Right lobe of liver (tissue), 6 donors: Measurements from ENCODE around the gene RAB1A. TPM values are rescaled to one million over a fixed set of nuclear protein-coding genes. Genes with fewer than 3 reads are reported as not detected.

Experiments used
- ATAC-seq, 4 donors: fragments of 200-7000 bp; cut with Tn5 transposase; one replicate each; pipeline ENCODE4 v1.9.1; 2020; ENCODE audit warnings: mild to moderate bottlenecking in 4 of 4, moderate library complexity in 4 of 4
- DNase-seq, 3 donors: peaks; one replicate each; pipeline ENCODE4 v3.0.0-alpha.2; 2020
- H3K27ac ChIP-seq, 3 donors: fragments of 200-600 bp; one replicate each; pipeline ENCODE4 v1.8.0; 2022
- H3K27me3 ChIP-seq, 2 donors: fragments of 200-600 bp; one replicate each; pipeline ENCODE4 v1.8.0; 2022
- H3K36me3 ChIP-seq, 4 donors: fragments of 200-600 bp; sonication (generic) in 1 of 4; one replicate each; pipeline versions ENCODE4 v1.5.1 to v1.8.0; 2017 to 2022; ENCODE audit warnings: control low read depth in 1 of 4
- H3K4me1 ChIP-seq, 4 donors: fragments of 200-600 bp; sonication (generic) in 1 of 4; one replicate each; pipeline versions ENCODE4 v1.5.1 to v1.8.0; 2017 to 2022; ENCODE audit warnings: control low read depth in 1 of 4
- H3K4me3 ChIP-seq, 3 donors: fragments of 200-600 bp; one replicate each; pipeline ENCODE4 v1.8.0; 2022
- H3K9me3 ChIP-seq, 4 donors: fragments of 200-600 bp; sonication (generic) in 1 of 4; one replicate each; pipeline versions ENCODE4 v1.5.1 to v1.8.0; 2017 to 2022; ENCODE audit warnings: control low read depth in 1 of 4
- POLR2A ChIP-seq: fragments of 450-650 bp; IDR thresholded peaks from one replicate; pipeline ENCODE4 v1.6.1; 2017; ENCODE audit warnings: antibody characterized with exemption, mild to moderate bottlenecking
- WGBS: methylation state at CpG from one replicate; pipeline ENCODE4 v1.1.6; 2018; ENCODE audit warnings: low coverage, low lambda C conversion rate; ENCODE audit not compliant: insufficient coverage; ENCODE audit errors: missing lambda C conversion rate; 5-methylcytosine and 5-hydroxymethylcytosine counted together
- intact Hi-C, 2 donors: fragments of 100-400 bp; cut with DNase I; formaldehyde crosslinking; loops; one replicate each; pipeline versions ENCODE4 v1.11.2 to v1.14.1; 2022
- total RNA-seq, 6 experiments: library from RNA; depleted of rRNA in 2 of 6; stranded (reverse); fragments of >200 nt in 2 of 6; fragmentation: NEBNext Ultra II Directional in 3 of 6; extraction: Animal tissue kit (Norgen Biotek cat#: 25700) in 3 of 6; gene quantifications; one replicate each; pipeline versions ENCODE4 v1.1.0 to v1.2.4, GENCODE V29; 2016 to 2023
- TF ChIP-seq, protein P1 (sequence below), 4 donors: fragments of 200-600 bp in 3 of 4; fragments of 450-650 bp in 1 of 4; IDR thresholded peaks; one replicate each; pipeline versions ENCODE4 v1.5.1 to v1.8.0; 2016 to 2022; ENCODE audit warnings: antibody characterized with exemption in 4 of 4, mild to moderate bottlenecking in 2 of 4
- donor health status: DM: no; HTN: yes; CAD: no.
- donor health status: DM: no; HTN: no; CAD: no.
- donor health status: DM: no; HTN: no; CAD: no.
- donor health status: DM: no; HTN: yes; CAD: no.
- donor health status: DM: no; HTN: yes; CAD: no.

Gene RAB1A
- total RNA-seq, 6 experiments from 2014 or later: 65.0 to 119 (median 81.3) TPM

DNA sequence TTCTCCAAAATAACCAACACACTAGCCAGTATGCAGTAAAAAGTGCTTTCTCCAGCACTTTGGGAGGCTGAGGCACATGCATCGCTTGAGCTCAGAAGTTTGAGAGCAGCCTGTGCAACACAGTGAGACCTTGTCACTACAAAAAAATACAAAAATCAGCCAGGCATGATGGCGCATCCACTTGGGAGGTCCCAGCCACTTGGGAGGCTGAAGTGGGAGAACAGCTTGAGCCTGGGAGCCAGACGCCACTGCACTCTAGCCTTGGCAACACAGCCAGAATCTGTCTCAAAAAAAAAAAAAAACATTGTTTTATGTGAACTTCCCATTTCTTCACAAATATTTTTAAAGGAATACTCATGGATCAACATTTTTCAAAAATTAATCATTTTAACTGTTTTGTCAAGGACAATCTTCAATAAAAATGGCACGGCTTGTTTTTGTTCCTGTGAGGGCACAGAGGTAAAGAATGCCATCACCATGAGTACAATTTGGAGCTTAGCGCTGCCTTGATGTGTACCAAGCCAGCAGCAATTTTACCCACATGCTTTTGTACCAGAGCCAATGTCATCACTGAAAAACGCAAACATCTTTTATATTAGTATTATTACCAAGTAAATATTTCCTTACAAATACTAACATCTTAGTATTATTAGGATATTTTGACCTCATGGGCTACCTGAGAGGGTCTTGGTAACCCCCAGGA is 26.7 kb downstream of the RAB1A start:
- Histone ChIP-seq H3K27me3 (no peaks in the 10 kb centered on the region), H3K4me3 (no peak overlapping the region), H3K9me3 (no peaks in the 10 kb centered on the region), H3K4me1 (peaks cover 0 to 13% (median 5%) of the 10 kb centered on the region in 4 donors), H3K36me3 (peaks cover 0 to 49% (median 18%) of the 10 kb centered on the region in 4 donors), H3K27ac (no peak overlapping the region)
- peak in 1 of 4 donors; percentile 19 for ATAC-seq
- WGBS: 64% methylated on average over 4 of the region's 6 CpGs
- TF ChIP-seq POLR2A: no peak
- TF ChIP-seq, protein P1, sequence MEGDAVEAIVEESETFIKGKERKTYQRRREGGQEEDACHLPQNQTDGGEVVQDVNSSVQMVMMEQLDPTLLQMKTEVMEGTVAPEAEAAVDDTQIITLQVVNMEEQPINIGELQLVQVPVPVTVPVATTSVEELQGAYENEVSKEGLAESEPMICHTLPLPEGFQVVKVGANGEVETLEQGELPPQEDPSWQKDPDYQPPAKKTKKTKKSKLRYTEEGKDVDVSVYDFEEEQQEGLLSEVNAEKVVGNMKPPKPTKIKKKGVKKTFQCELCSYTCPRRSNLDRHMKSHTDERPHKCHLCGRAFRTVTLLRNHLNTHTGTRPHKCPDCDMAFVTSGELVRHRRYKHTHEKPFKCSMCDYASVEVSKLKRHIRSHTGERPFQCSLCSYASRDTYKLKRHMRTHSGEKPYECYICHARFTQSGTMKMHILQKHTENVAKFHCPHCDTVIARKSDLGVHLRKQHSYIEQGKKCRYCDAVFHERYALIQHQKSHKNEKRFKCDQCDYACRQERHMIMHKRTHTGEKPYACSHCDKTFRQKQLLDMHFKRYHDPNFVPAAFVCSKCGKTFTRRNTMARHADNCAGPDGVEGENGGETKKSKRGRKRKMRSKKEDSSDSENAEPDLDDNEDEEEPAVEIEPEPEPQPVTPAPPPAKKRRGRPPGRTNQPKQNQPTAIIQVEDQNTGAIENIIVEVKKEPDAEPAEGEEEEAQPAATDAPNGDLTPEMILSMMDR (IDR thresholded peaks at IDR 0.05): no peak
- intact Hi-C loops: no loop called here
- DNase-seq: no peak

DNA sequence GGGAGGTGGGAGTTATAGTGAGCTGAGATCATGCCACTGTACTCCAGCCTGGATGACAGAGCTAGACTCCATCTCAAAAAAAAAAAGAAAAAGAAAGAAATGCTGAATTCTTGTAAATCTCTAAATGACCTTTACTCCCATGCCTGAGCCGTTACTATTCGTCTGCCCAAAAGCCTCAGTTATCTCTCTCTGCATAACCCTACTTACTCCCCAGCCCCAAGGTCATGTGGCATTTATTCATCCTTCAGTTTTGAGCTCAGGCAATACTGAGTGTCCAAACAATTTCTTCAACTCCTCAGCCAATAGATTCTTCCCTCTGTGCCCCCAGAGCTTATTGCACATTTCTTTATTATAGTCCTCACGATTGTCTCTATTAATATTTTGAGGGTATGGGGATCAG is 28.8 kb downstream of the RAB1A start:
- WGBS: 54% methylated on average over 3 of the region's 3 CpGs
- H3K36me3 ChIP-seq: peaks cover 0 to 63% (median 25%) of the 10 kb centered on the region in 4 donors
- intact Hi-C loops: no loop called here

DNA sequence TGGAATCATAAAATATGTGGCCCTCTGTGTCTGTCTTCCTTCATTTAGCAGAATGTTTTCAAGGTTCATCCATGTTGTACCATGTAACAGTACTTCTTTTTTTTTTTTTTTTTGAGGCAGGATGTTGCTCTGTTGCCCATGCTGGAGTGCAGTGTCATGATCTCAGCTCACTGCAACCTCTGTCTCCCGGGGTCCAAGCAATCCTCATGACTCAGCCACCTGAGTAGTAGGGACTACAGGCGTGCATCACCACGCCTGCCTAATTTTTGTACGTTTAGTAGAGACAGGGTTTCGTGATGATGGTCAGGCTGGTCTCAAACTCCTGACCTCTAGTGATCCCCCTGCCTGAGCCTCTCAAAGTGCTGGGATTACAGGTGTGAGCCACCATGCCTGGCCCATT is 31.2 kb downstream of the RAB1A start:
- H3K36me3 ChIP-seq: peaks cover 0 to 66% (median 26%) of the 10 kb centered on the region in 4 donors
- intact Hi-C loops: no loop called here
- no peaks in the 10 kb centered on the region for H3K27me3 ChIP-seq
- ATAC-seq (no peak), DNase-seq (no peak)
- no peaks in the 10 kb centered on the region for H3K9me3 ChIP-seq
- 81% methylated on average over 4 of the region's 5 CpGs for WGBS
- TF ChIP-seq, protein P1 (IDR thresholded peaks at IDR 0.05): no peak
- no peak for TF ChIP-seq POLR2A
- H3K4me1 ChIP-seq: no peaks in the 10 kb centered on the region
- no peak overlapping the region for H3K4me3 ChIP-seq
- no peak overlapping the region for H3K27ac ChIP-seq

More for the DNA sequence above, 28.8 kb downstream of the RAB1A start:
- no peaks in the 10 kb centered on the region for H3K9me3 ChIP-seq
- ATAC-seq: peak in 3 of 4 donors; percentile 22 to 41 (median 29)
- no peak overlapping the region for H3K27ac ChIP-seq
- no peaks in the 10 kb centered on the region for H3K27me3 ChIP-seq
- no peak overlapping the region for H3K4me3 ChIP-seq
- DNase-seq: no peak
- H3K4me1 ChIP-seq: peaks cover 0 to under 1% (median 0%) of the 10 kb centered on the region in 4 donors
- TF ChIP-seq, protein P1 (IDR thresholded peaks at IDR 0.05): no peak
- TF ChIP-seq POLR2A: no peak

DNA sequence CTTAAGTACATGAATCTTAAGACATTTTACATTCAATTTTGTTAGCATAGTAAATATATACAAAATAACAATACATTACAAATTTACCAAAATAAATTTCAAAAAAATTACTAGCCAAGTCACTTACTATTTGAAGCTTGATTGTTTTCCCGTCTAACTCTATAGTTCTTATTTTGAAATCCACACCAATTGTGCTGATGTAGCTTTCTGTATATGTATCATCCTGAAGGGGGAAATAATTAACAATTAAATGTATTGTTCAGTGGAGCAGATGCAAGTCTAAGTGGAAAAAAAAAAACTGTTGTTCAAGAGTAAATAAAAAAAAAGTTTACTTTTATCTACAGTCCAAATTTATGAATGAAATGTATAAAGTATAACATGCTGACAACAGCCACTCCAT is 32.1 kb downstream of the RAB1A start:
- Histone ChIP-seq H3K27me3 (no peaks in the 10 kb centered on the region), H3K36me3 (peaks cover 0 to 61% (median 21%) of the 10 kb centered on the region in 4 donors), H3K9me3 (no peaks in the 10 kb centered on the region), H3K4me3 (no peak overlapping the region), H3K4me1 (no peaks in the 10 kb centered on the region), H3K27ac (no peak overlapping the region)
- ATAC-seq (no peak), DNase-seq (no peak)
- TF ChIP-seq, protein P1 (IDR thresholded peaks at IDR 0.05): no peak
- TF ChIP-seq POLR2A: no peak
- WGBS: 22% methylated on average over 1 of the region's 1 CpG
- intact Hi-C loops: no loop called here
